Thoracic aorta (tissue), 2 donors: ENCODE data around the gene ZKSCAN7. TPM values are rescaled to one million over a fixed set of nuclear protein-coding genes. Genes with fewer than 3 reads are reported as not detected.
"Not testable (repeated sequence)": the region's sequence is repeated elsewhere in the genome, so short reads cannot be mapped to it uniquely, and the experiment has no call there.

Experiments used
- ATAC-seq: fragments of 150-250 bp; one replicate; pipeline ENCODE4 v1.8.0; 2017; ENCODE audit warnings: low read depth; ENCODE audit not compliant: insufficient number of reproducible peaks, low FRiP score
- DNase-seq: peaks from one replicate; pipeline ENCODE4 v3.0.0-alpha.2; 2020; ENCODE audit warnings: low spot score
- H3K27ac ChIP-seq, 2 donors: fragments of 200-600 bp; sonication (generic); 1 replicate in 1 of 2; 2 replicates in 1 of 2; pipeline ENCODE4 v1.5.1; 2016; ENCODE audit warnings: mild to moderate bottlenecking in 2 of 2, moderate library complexity in 2 of 2
- H3K27me3 ChIP-seq: fragments of 200-600 bp; sonication (generic); replicated peaks from 2 replicates; pipeline ENCODE4 v1.6.0; 2016; ENCODE audit warnings: mild to moderate bottlenecking; ENCODE audit not compliant: insufficient read depth
- H3K36me3 ChIP-seq: fragments of 200-600 bp; sonication (generic); one replicate; pipeline ENCODE4 v1.5.1; 2016
- H3K4me1 ChIP-seq, 2 donors: fragments of 200-600 bp; sonication (generic); 1 replicate in 1 of 2; 2 replicates in 1 of 2; pipeline versions ENCODE4 v1.5.1 to v1.6.0; 2016; ENCODE audit warnings: low read depth in 2 of 2, mild to moderate bottlenecking in 1 of 2; ENCODE audit not compliant: control insufficient read depth in 1 of 2
- H3K4me3 ChIP-seq: fragments of 200-600 bp; sonication (generic); 2 replicates; pipeline ENCODE4 v1.5.1; 2016; ENCODE audit warnings: mild to moderate bottlenecking
- H3K9me3 ChIP-seq: fragments of 200-600 bp; sonication (generic); 2 replicates; pipeline ENCODE4 v1.5.1; 2016
- CTCF ChIP-seq: fragments of 200-600 bp; sonication (generic); IDR thresholded peaks from one replicate; pipeline ENCODE4 v1.5.1; 2019; ENCODE audit warnings: antibody characterized with exemption
- total RNA-seq, 2 donors: library from RNA; depleted of rRNA; stranded (reverse); fragments of >200 nt; gene quantifications; one replicate each; pipeline versions ENCODE4 v1.1.0 to v1.2.3, GENCODE V29; 2016

The ZKSCAN7 gene
- total RNA-seq, 2 donors from 2014 or later = 2.5 to 5.4 TPM

GRCh38 chr3:44571024-44571423 lies 16.0 kb downstream of the ZKSCAN7 start:
- Histone ChIP-seq H3K4me1 (no peaks in the 10 kb centered on the region), H3K27ac (no peak overlapping the region), H3K4me3 (no peak overlapping the region), H3K27me3 (no peaks in the 10 kb centered on the region), H3K36me3 (peaks cover 32% of the 10 kb centered on the region), H3K9me3 (peaks cover 38% of the 10 kb centered on the region)
- ATAC-seq (no peak), DNase-seq (no peak)
- TF ChIP-seq CTCF = no peak

DNA sequence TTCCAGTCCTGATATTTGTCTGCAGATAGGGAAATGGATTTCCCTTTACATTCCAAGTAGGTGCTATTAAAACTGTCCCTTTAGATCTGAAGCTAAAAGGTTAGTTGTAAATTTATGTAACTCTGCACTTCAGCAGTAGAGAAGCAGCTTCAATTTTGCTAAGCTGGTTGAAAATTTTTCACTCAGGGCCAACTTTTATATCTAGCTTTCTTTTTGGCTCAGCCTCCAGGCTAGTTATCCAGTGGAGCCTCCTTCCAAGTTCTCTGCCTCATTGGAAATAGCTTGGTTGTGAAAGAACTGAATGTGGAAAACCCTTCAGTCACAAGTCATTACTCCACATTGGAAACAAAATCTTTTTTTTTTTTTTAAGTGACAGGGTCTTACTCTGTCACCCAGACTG lies 21.6 kb downstream of the ZKSCAN7 start:
- ATAC-seq = no peak
- TF ChIP-seq CTCF = no peak
- H3K4me3 ChIP-seq = no peak overlapping the region
- H3K36me3 ChIP-seq = no peaks in the 10 kb centered on the region
- no peaks in the 10 kb centered on the region for H3K4me1 ChIP-seq
- DNase-seq = no peak
- peaks cover 12% of the 10 kb centered on the region for H3K9me3 ChIP-seq
- H3K27ac ChIP-seq = no peak overlapping the region
- H3K27me3 ChIP-seq = no peaks in the 10 kb centered on the region

DNA sequence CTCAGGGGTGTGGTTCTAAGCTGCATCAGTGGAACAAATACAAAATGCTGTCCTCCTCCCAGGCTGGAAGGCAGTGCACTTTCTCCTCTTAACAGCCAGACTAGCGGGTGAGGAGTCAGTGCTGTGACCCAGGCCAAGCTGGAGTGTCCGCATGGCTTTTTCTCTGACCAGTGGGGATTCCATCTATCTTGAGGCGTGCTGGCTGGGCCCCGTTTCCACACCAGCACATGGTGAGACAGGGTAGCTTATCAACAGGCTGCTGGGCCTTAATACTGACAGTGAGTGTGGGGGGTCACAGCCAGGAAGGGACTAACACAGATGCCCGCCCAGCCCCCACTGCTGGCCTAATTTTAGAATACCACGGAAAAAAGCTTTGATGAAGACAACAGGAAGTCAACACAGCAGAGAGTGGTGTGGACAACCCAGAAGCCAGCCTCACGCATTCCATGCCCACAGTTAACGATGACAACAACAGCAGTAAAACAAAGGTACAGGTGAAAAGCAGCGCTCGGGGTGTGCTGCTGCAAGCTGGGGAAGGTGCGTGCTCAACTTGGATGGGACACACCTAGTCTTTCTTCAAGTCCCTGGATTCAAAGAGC lies 22.5 kb downstream of the ZKSCAN7 start:
- H3K4me3 ChIP-seq, DNase-seq, ATAC-seq, H3K27me3 ChIP-seq, H3K4me1 ChIP-seq, H3K36me3 ChIP-seq, H3K27ac ChIP-seq, H3K9me3 ChIP-seq: not testable (repeated sequence)

DNA sequence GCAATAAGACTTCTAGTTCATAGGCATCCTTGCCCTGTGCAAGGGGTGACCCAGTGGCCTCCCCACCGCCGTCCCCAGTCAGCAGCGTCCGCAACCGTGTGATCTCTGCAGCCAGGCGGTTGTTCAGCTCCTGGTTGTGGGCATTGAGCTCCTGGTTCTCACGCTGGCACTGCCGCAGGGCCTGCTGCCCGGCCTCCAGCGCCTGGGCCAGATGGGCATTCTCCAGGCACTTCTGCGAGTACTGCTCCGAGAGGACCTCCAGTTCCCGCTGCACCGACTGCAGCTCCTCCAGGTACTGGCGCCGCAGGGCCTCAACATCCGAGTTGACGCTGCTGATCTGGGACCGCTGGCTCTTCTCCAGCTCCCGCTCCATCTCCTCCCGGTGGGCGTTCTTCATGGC lies 23.3 kb downstream of the ZKSCAN7 start:
- not testable (repeated sequence) for DNase-seq, H3K9me3 ChIP-seq, ATAC-seq, H3K27me3 ChIP-seq, H3K4me3 ChIP-seq, H3K4me1 ChIP-seq, H3K36me3 ChIP-seq, H3K27ac ChIP-seq

- H3K27me3 ChIP-seq, H3K9me3 ChIP-seq, H3K27ac ChIP-seq, ATAC-seq, H3K4me1 ChIP-seq, H3K36me3 ChIP-seq, DNase-seq, H3K4me3 ChIP-seq: not testable (repeated sequence)
Observed at GRCh38 chr3:44578924-44579515, 24.0 kb downstream of the ZKSCAN7 start.

DNA sequence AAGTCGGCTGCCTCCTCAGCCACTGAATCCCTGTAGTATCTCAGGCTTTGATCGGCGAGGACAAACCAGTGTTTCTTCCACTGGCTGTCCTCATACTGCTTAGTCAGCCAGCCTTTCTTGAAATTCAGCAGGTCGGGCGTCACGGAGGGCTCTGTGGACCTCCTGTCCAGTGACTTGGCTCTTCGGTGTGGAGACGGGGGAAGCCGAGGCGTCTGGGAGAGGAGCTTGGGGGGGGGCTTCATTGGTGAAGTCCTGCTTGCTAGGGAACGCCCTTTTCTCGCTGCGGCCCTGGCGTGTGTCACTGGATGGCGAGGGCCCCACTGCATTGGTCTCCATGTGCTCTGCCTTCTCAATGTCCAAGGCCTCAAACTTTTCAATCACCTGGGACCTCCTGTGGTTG lies 24.8 kb downstream of the ZKSCAN7 start:
- ATAC-seq, H3K27ac ChIP-seq, H3K36me3 ChIP-seq, H3K27me3 ChIP-seq, DNase-seq, H3K4me1 ChIP-seq, H3K9me3 ChIP-seq, H3K4me3 ChIP-seq: not testable (repeated sequence)

DNA sequence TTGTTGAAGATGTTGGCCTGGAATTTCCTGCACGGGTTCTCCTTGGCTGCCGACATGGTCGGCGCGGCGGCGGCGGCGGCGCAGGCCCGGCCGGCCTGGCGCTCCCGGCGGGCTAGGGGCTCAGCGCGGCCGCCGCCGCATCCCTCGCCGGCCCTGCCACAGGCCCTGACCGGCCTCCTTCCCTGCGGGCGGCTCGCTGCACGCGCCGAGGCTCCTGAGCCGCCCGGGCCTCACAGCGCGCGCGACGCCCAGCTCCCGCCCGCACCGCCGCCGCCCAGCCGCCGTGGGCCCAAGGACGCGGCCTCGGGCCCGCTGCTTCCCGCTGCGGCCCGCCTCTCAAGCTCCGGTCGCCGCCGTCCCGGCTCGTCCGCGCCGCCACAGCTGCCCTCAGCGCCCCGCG lies 26.0 kb downstream of the ZKSCAN7 start:
- H3K4me3 ChIP-seq, H3K27me3 ChIP-seq, DNase-seq, H3K9me3 ChIP-seq, H3K36me3 ChIP-seq, ATAC-seq, H3K27ac ChIP-seq: not testable (repeated sequence)
- H3K4me1 ChIP-seq = peaks cover 0 to 15% of the 10 kb centered on the region in 2 donors
